HG03558 (cell line): ENCODE results near the gene KDM4C.
A peak's percentile ranks its signal among the peaks of the same experiment; 100 is the strongest.
"Not testable (repeated sequence)": the region's sequence is repeated elsewhere in the genome, so short reads cannot be mapped to it uniquely, and the experiment has no call there.

Experiments used
- ATAC-seq: cut with Tn5 transposase; IDR thresholded peaks from one replicate; pipeline ENCODE4 v1.9.1; 2021; ENCODE audit warnings: moderate number of reproducible peaks; ENCODE audit not compliant: unreplicated experiment; ENCODE audit errors: extremely low read depth

The KDM4C gene

DNA sequence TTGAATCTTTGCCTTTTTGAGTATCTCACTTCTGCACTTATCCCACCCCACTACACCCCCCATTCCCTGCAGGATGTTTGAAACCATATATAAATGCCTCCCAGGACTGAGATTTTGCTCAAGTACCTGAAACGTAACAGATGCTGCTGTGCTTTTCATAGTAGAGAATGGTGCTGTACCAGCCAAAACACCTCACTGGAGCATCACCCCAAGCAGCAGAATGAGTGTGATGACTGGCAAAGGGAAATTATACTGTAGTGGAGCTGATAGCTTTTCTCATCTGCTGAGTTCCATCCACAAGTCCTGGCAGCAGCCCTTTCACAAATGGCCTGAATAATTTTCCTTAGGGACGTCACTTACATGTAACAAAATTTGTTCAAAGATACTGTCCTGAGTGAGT, 246.1 kb downstream of the KDM4C start:
- no peak for ATAC-seq

GRCh38 chr9:7006417-7006816, 248.6 kb downstream of the KDM4C start:
- ATAC-seq = no peak

DNA sequence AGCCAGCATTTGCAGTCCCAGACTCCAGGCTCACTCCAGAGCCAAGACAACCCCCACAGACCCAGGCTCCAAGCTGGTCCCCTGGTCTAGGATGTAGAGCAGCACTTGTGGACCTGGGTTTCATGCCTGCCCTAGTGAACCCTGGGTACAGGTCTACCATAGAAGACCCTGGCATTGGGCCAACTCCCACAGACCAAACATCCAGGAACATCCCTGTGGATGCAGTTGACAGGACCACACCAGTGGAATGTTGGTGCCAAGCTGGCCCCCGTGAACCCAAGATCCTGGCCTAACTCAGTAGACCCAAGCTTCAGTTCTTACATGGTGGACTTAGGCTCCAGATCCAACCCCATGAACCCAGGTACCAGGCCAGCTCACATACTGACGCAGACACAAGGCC, 250.6 kb downstream of the KDM4C start:
- ATAC-seq = no peak

DNA sequence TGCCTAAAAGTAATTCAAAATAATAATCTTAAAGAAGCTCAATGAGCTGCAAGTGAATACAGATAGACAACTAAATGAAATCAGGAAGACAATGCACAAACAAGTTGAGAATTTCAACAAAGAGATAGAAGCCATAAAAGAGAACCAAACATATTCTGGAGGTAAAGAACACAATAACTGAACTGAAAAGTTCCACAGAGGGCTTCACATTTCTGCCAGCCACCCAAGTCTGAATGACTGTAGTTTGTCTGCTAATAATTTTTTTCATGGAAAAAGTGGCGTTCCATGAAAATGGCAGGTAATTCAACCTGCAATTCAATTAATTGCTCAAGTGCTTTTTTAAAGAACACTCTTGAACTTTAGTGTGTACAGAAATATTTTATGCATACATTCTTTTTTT, 251.3 kb downstream of the KDM4C start:
- no peak for ATAC-seq

GRCh38 chr9:7011395-7012067, 253.8 kb downstream of the KDM4C start:
- ATAC-seq = peak; percentile 71

- no peak for ATAC-seq
These were observed 270.2 kb downstream of the KDM4C start for GRCh38 chr9:7027996-7028395.

- no peak for ATAC-seq
These were observed 270.8 kb downstream of the KDM4C start for GRCh38 chr9:7028591-7028990.

- not testable (repeated sequence) for ATAC-seq
These were observed 273.2 kb downstream of the KDM4C start for GRCh38 chr9:7030943-7031342.

- no peak for ATAC-seq
These were observed 275.6 kb downstream of the KDM4C start for GRCh38 chr9:7033076-7034045.

DNA sequence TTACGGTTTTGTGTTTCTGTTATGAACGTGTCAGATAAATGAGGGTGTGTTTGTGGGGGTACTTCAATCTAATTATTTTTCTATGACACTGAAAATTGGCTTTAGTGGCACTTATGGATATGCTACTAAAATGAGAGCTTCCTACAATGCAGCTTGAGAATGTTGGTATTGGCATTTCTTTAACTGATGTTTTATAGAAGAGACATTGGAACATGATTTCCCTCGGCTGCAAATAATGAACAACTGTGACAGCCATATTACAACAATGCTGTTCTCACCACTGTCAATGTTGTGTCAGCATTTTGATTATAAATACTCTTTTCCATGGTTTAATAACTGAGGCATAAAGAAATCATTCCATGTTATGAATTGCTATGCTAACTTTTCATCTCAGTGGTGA, 279.4 kb downstream of the KDM4C start:
- ATAC-seq = no peak

- ATAC-seq = no peak
These were observed 284.4 kb downstream of the KDM4C start for GRCh38 chr9:7042124-7042523.

DNA sequence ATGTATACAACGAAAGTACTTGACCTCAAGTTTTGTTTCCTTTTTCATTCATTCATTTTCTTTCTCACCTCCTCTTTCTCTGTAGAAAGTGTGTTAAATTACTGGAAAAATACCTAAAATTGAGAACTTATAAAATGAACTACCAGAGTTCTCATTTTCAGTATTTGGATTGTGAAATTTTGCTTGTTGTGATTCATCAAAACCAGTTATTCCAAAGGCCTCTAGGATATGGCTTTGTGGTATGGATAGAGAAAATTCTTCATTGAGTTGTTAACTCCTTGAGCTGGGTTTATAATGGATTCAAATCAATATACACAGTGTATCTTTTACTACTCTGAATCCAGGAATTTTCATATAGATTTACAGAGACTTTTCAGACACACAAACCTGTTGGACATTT, 287.6 kb downstream of the KDM4C start:
- no peak for ATAC-seq

DNA sequence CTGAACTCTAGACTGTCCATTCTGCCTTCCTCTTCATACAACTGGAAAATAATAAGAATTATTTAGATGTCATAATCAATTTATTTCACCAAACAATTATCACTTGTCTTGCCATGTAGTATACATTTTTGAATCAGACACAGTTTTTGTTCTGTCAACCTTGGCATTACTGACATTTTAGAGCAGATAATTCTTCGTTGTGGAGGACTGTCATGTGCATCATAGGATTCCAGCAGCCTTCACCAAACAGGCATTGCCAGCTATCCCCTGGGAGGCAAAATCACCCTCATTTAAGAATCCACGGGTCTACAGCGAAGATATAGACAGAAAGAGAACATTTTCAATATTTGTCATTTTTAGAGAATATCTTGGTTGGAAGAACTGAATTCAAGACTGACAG, 293.9 kb downstream of the KDM4C start:
- ATAC-seq = no peak

DNA sequence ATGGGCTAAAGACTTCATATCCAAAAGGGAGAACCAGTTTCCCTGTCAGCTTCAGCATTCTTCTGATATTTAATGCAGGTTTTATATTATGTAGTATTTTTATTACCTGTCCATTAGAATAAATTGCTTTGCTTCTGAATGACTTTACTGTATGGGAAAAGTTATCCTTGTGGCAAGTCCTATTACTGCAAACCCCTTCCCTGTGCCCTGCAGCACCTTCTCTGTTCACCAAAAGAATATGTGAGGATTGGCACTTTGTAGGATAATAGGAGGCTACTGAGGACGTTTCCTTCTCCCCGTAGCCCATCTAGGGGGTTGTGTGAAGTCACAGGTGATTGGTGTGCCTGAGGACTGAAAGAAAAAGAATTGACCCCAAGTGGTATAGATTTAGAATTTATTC, 296.1 kb downstream of the KDM4C start:
- ATAC-seq = no peak

- peak; percentile 43 for ATAC-seq
These were observed 297.6 kb downstream of the KDM4C start for GRCh38 chr9:7055171-7055903.

DNA sequence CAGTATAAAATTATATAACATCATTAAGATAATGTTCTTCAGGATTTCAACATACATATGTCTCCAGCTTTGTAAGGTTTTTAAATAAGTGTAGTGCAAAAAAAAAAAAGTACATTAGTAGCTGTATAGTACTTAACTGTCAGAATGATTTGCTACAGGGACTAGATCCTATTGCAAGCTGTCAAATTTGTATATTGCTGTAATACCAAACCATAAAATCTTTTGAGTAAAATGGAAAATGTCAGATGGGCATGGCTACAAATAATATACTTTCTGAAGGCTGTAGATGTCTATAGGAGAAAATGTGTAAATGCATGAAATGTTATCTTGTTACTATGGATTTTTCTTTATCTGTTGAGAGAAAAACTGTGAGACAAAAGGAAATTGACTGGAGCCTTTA, 298.5 kb downstream of the KDM4C start:
- no peak for ATAC-seq

GRCh38 chr9:7058473-7058872, 300.7 kb downstream of the KDM4C start:
- ATAC-seq = no peak

- no peak for ATAC-seq
These were observed 309.4 kb downstream of the KDM4C start for GRCh38 chr9:7067169-7067568.

- no peak for ATAC-seq
These were observed 314.1 kb downstream of the KDM4C start for GRCh38 chr9:7071916-7072315.

DNA sequence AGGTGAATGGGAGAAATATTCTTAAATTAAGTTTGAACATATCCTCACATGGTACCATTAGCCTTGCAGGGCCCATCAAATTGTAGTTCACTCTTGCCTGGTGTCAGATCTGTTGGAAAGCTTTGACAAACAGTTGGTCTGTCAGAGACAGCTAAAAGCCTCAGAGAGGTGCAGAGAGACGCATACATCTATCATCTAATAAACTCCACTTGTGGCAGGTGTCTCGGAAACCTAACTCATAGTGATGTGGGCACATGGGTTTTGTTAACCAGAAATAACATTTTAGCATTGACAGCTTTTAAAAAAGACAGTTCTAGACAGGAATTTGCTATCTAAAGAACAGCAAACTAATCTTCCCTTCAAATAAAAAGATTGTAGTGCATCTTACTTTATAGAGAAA, 315.9 kb downstream of the KDM4C start:
- no peak for ATAC-seq

DNA sequence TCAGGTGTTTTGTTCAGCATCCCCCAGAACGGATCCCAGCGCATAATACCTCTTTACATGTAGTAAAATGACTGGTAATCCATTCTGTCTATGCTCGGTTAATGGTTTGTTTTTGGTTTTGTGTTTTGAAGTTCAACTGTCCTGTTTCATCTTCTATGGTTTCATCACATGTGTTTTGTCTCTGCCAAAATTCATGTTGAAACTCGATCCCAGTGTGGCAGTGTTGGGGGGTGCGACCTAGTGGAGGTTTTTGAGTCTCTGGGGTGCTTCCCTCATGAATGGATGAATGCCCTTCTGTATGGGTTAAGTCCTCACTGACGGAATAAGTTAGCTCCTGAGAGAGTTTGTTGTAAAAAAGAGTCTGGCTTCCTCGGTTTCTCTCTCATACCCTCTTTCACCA, 317.4 kb downstream of the KDM4C start:
- no peak for ATAC-seq
